Transverse colon (tissue), 4 donors: ENCODE measurements around the gene GOLGA6L10. TPM values are rescaled to one million over a fixed set of nuclear protein-coding genes. Genes with fewer than 3 reads are reported as not detected.
"Not testable (repeated sequence)": the region's sequence is repeated elsewhere in the genome, so short reads cannot be mapped to it uniquely, and the experiment has no call there.

Source experiments
- DNase-seq: peaks from one replicate; pipeline ENCODE4 v3.0.0-alpha.2; 2019
- H3K27ac ChIP-seq, 4 donors: fragments of 200-600 bp; sonication (generic); 2 replicates each; pipeline ENCODE4 v1.5.1; 2016 to 2018; ENCODE audit warnings: inconsistent platforms in 4 of 4
- H3K27me3 ChIP-seq: fragments of 200-600 bp; sonication (generic); 2 replicates; pipeline ENCODE4 v1.5.1; 2017; ENCODE audit warnings: inconsistent platforms
- H3K36me3 ChIP-seq, 4 donors: fragments of 200-600 bp; sonication (generic); 2 replicates each; pipeline ENCODE4 v1.5.1; 2017 to 2019; ENCODE audit warnings: inconsistent platforms in 4 of 4
- H3K4me1 ChIP-seq, 4 donors: fragments of 200-600 bp; sonication (generic); 2 replicates each; pipeline ENCODE4 v1.5.1; 2017 to 2020; ENCODE audit warnings: inconsistent platforms in 4 of 4
- H3K4me3 ChIP-seq, 4 donors: fragments of 200-600 bp; sonication (generic); 1 replicate in 1 of 4; 2 replicates in 3 of 4; pipeline versions ENCODE4 v1.5.1 to v1.6.1; 2017 to 2019; ENCODE audit warnings: inconsistent platforms in 4 of 4
- H3K9me3 ChIP-seq, 2 donors: fragments of 200-600 bp; sonication (generic); 2 replicates each; pipeline ENCODE4 v1.5.1; 2017 to 2019; ENCODE audit warnings: inconsistent platforms in 2 of 2
- EP300 ChIP-seq: sonication (generic); formaldehyde crosslinking; IDR thresholded peaks from one replicate; pipeline ENCODE4 v1.6.1; 2017; ENCODE audit warnings: antibody characterized with exemption, low read depth
- POLR2A ChIP-seq: fragments of 450-650 bp; IDR thresholded peaks from one replicate; pipeline ENCODE4 v1.6.1; 2016; ENCODE audit warnings: antibody characterized with exemption, mild to moderate bottlenecking, moderate library complexity
- POLR2AphosphoS5 ChIP-seq, 3 donors: sonication (generic); formaldehyde crosslinking; IDR thresholded peaks; one replicate each; pipeline ENCODE4 v1.6.1; 2016; ENCODE audit warnings: antibody characterized with exemption in 3 of 3
- WGBS, 2 donors: methylation state at CpG; one replicate each; pipeline ENCODE4 v1.1.5; 2018; ENCODE audit warnings: low coverage in 1 of 2; 5-methylcytosine and 5-hydroxymethylcytosine counted together
- in situ Hi-C, 4 donors: fragments of 200-750 bp; cut with MboI; loops; one replicate each; pipeline versions ENCODE4 v1.15.0 to v1.15.1; 2017; ENCODE audit warnings: low sequenced_read_pairs in 3 of 4, low pct_ligation_motif_present in 1 of 4, low pct_unique_long_range_greater_than_20kb in 1 of 4
- intact Hi-C: fragments of 100-400 bp; cut with DNase I; formaldehyde crosslinking; loops from one replicate; pipeline ENCODE4 v1.15.1; 2023; ENCODE audit warnings: low total_unique reads
- total RNA-seq, 4 donors: library from RNA; depleted of rRNA; stranded (reverse); fragments of >200 nt; gene quantifications; one replicate each; pipeline ENCODE4 v1.1.0, GENCODE V29; 2016
- TF ChIP-seq, protein P1 (sequence below), 5 experiments: fragments of 200-600 bp in 3 of 5; fragments of 450-650 bp in 2 of 5; sonication (generic) in 3 of 5; IDR thresholded peaks; 1 replicate in 2 of 5; 2 replicates in 3 of 5; pipeline ENCODE4 v1.5.1; 2016 to 2017; ENCODE audit warnings: antibody characterized with exemption in 5 of 5, inconsistent platforms in 3 of 5, mild to moderate bottlenecking in 2 of 5, moderate library complexity in 1 of 5

The GOLGA6L10 gene
- total RNA-seq, 4 donors from 2014 or later, result 1.2 to 17.1 (median 1.3) TPM; not detected in 1

DNA sequence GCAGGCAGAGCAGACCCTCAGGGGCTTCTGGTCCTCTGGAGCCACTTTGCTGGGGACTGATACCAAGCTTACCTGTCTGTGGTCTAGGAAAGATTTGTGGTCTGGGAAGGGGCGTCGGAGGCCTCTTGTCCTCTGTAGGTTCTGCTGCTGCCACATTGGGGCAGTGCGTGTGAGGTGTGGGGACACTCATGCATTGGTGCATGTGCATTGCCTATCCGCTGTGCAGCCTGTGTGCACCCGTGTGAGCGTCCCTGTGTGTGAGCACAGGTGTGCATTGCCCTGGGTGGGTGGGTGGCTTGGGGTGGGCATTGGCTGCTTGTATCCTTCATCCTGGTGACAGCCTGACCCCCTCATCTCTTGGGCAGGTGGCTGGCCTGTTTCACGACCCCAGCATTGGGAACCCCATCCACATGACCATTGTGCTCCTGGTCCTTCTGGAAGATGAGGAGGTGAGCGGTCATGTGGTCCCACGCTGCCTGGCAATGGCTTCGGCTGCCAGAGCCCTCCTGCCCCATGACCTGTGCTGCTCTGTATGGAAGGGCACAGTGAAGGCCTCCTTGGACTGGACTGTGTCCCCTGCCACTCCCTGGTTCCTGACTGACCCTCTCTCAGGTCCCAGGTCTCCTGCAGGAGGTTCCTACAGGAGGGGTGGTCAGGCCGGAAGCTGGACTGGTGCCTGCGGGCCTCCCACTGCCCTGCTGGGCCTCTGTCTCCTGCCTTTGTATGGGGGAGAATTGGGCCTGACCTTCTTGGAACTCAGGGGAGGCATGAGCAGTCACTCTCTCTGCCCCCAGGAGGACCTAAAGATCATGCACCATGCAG, 45.1 kb downstream of the GOLGA6L10 start:
- intact Hi-C loops (no loop called here), in situ Hi-C loops (no loop called here)
- Histone ChIP-seq H3K4me3 (no peak overlapping the region), H3K4me1 (no peaks in the 10 kb centered on the region), H3K36me3 (no peaks in the 10 kb centered on the region), H3K27ac (no peak overlapping the region), H3K9me3 (no peaks in the 10 kb centered on the region), H3K27me3 (no peaks in the 10 kb centered on the region)
- no peak for TF ChIP-seq POLR2A
- 91% methylated on average over 12 of the region's 12 CpGs; no CpG with 5 or more reads in 1 of the 2 donors for WGBS, 2 donors
- no peak for DNase-seq

DNA sequence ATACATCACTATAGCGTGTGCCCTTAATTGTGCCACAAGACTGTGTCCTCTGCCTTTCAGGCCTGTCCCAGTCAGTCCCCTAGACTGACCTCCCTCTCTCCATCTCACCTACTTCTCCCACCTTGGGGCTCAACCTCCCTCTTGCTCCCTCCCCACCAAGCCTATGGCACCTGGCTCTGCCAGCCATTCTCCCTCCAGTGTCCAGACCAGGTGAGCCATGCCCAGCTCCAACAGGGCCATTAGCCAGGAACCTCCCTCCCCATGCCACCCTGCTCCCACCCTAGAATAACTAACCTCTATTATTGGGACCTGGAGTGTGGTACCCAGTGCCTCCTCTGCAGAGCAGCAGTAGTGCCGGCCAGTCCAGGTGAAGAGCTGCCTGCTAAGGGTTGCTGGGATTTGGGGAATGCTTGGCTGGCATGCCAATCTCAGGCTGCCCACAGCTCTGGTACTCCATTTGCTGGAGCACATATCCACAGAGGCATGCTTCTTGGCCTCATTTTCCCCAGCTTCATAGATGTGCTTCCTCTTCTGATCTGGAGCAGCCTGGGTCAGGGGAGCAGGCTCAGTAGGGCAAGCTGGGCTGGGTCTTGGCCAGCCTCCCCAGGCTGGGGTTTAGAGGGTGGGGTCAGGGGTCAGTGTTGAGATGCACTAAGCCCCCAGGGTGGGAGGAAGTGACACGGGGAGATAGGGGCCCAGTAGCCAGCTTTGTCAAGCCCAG, 47.8 kb downstream of the GOLGA6L10 start:
- in situ Hi-C loops, result no loop called here
- H3K9me3 ChIP-seq, result no peaks in the 10 kb centered on the region
- TF ChIP-seq POLR2A (no peak), EP300 (no peak), POLR2AphosphoS5 (IDR thresholded peaks at IDR 0.05) (no peak)
- TF ChIP-seq, protein P1, sequence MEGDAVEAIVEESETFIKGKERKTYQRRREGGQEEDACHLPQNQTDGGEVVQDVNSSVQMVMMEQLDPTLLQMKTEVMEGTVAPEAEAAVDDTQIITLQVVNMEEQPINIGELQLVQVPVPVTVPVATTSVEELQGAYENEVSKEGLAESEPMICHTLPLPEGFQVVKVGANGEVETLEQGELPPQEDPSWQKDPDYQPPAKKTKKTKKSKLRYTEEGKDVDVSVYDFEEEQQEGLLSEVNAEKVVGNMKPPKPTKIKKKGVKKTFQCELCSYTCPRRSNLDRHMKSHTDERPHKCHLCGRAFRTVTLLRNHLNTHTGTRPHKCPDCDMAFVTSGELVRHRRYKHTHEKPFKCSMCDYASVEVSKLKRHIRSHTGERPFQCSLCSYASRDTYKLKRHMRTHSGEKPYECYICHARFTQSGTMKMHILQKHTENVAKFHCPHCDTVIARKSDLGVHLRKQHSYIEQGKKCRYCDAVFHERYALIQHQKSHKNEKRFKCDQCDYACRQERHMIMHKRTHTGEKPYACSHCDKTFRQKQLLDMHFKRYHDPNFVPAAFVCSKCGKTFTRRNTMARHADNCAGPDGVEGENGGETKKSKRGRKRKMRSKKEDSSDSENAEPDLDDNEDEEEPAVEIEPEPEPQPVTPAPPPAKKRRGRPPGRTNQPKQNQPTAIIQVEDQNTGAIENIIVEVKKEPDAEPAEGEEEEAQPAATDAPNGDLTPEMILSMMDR (IDR thresholded peaks at IDR 0.05), result no peak

DNA sequence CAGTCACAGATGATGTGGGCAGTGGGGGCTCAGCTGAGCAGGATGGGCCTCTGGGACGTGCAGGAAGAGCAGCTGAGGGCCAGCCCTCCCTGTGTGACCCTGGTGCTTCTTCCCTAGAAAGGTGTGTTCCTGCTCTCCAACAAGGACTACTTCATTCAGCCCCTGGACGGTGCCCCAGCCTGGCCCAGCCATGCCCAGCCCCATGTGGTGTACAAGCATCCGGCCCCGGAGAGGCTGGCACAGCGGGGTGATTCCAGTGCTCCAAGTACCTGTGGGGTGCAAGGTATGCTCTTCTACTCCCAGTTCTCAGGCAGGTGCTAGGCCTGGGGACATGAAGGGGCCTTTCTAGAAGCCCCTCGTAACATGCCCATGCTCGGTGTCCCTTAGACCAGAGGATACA, 48.4 kb downstream of the GOLGA6L10 start:
- H3K27ac ChIP-seq, result no peak overlapping the region
- peaks cover 4% of the 10 kb centered on the region for H3K27me3 ChIP-seq
- in situ Hi-C loops, result no loop called here
- H3K4me1 ChIP-seq, result no peaks in the 10 kb centered on the region
- WGBS, 2 donors, result 97% methylated on average over 7 of the region's 7 CpGs; no CpG with 5 or more reads in 1 of the 2 donors
- H3K9me3 ChIP-seq, result no peaks in the 10 kb centered on the region
- intact Hi-C loops, result no loop called here
- H3K4me3 ChIP-seq, result no peak overlapping the region
- no peaks in the 10 kb centered on the region for H3K36me3 ChIP-seq
- DNase-seq, result no peak
- TF ChIP-seq, protein P1 (IDR thresholded peaks at IDR 0.05), result no peak
- no peak for TF ChIP-seq POLR2AphosphoS5 (IDR thresholded peaks at IDR 0.05)
- no peak for TF ChIP-seq EP300
- TF ChIP-seq POLR2A, result no peak

More for the DNA sequence above, 47.8 kb downstream of the GOLGA6L10 start:
- no peak overlapping the region for H3K4me3 ChIP-seq
- intact Hi-C loops, result no loop called here
- H3K27me3 ChIP-seq, result peaks cover 4% of the 10 kb centered on the region
- H3K27ac ChIP-seq, result no peak overlapping the region
- 76% methylated on average over 3 of the region's 3 CpGs; no CpG with 5 or more reads in 1 of the 2 donors for WGBS, 2 donors
- no peaks in the 10 kb centered on the region for H3K4me1 ChIP-seq
- DNase-seq, result no peak
- H3K36me3 ChIP-seq, result no peaks in the 10 kb centered on the region

DNA sequence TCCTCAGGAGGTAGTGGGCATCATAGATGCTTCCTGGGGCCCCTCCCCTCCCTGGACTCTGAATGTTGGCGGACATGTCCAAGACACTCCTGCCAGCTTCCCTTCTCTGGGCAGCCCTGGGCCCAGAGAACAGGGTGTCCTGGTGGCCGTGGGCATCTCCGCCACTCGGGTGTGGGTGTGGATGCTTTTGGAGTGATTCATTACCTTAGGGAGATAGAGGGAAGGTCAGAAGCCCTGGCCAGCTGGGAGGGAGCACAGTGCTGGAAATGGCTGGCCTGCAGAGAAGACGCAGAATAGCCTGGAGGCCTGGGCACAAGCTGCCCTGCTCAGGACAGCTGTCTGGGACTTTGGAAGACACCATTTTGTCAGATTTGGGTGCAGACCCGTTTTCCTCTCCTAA, 48.9 kb downstream of the GOLGA6L10 start:
- in situ Hi-C loops, H3K27ac ChIP-seq, H3K36me3 ChIP-seq, H3K27me3 ChIP-seq, H3K9me3 ChIP-seq, H3K4me1 ChIP-seq, H3K4me3 ChIP-seq, DNase-seq, intact Hi-C loops: not testable (repeated sequence)
- WGBS, 2 donors, result 84 to 100% methylated on average over 1 to 6 of the region's 6 CpGs

DNA sequence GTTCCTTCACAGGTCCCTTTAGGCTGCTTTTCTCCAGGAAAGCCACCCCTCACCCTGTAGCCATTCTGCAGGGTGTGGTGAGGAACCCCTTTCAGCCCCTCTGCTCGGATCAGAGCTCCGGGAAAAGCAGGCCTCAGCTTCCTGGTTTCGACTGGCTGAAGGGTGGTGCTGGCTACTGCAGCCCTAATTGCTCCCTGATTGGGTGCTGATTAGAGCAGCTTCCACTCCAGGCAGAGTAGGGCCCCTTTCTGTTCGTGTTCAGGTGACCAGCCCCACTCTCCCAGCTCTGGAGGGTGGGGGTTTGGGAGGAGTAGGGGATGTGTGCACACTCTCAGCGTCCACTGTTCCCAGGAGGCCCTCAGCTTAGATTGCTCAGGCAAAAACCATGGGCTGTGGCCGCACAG, 49.8 kb downstream of the GOLGA6L10 start:
- H3K36me3 ChIP-seq, H3K4me3 ChIP-seq, H3K9me3 ChIP-seq, DNase-seq, H3K27ac ChIP-seq, H3K27me3 ChIP-seq, intact Hi-C loops, H3K4me1 ChIP-seq: not testable (repeated sequence)
- 42% methylated on average over 3 of the region's 6 CpGs; no CpG with 5 or more reads in 1 of the 2 donors for WGBS, 2 donors
- in situ Hi-C loops, result loop anchor here in 1 of 4 donors (25.0 kb wide), 1 partner anchor 113 kb away; no protein-coding TSS in a partner anchor
